Measurements from ENCODE around the gene SPANXD.

- TF ChIP-seq EZH2 (IDR thresholded peaks at IDR 0.05; ENCODE audit: low read depth) (no peak), CTCF (conservative IDR thresholded peaks at IDR 0.05) (no peak)
These were observed 28.9 kb downstream of the SPANXD start for GRCh38 chrX:141669689-141670088.

All from PC-9 (cell line).